Measurements from ENCODE around the gene EBF3.

Gene EBF3

DNA sequence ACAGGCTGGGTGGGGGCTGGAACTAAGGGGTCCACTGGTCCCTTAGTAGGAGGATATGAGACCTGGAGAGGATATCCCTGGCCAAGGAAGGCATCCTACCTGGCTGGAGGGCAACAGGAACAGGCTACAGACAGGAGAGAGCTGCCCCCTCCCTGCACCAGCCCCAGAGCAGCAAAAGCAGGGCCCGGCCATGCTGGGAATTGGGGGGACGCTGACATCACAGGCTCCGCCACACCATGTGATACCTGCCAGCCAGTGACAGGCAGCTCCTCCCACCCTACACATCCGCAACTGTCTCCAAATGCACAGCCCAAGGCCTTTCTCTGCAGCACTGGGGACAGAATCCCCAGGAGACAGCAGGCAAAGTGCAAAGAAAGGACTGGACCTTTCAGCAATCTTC, 100.0 kb downstream of the EBF3 start:
- no peak for DNase-seq (ENCODE audit: low spot score)
- TF ChIP-seq, protein P1, sequence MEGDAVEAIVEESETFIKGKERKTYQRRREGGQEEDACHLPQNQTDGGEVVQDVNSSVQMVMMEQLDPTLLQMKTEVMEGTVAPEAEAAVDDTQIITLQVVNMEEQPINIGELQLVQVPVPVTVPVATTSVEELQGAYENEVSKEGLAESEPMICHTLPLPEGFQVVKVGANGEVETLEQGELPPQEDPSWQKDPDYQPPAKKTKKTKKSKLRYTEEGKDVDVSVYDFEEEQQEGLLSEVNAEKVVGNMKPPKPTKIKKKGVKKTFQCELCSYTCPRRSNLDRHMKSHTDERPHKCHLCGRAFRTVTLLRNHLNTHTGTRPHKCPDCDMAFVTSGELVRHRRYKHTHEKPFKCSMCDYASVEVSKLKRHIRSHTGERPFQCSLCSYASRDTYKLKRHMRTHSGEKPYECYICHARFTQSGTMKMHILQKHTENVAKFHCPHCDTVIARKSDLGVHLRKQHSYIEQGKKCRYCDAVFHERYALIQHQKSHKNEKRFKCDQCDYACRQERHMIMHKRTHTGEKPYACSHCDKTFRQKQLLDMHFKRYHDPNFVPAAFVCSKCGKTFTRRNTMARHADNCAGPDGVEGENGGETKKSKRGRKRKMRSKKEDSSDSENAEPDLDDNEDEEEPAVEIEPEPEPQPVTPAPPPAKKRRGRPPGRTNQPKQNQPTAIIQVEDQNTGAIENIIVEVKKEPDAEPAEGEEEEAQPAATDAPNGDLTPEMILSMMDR (IDR thresholded peaks at IDR 0.05; ENCODE audit: extremely low read depth, insufficient read depth, missing control alignments), result no peak
- in situ Hi-C loops (cut with MboI; ENCODE audit: low pct_unique_long_range_greater_than_20kb, low sequenced_read_pairs, unreplicated experiment), result no loop called here

DNA sequence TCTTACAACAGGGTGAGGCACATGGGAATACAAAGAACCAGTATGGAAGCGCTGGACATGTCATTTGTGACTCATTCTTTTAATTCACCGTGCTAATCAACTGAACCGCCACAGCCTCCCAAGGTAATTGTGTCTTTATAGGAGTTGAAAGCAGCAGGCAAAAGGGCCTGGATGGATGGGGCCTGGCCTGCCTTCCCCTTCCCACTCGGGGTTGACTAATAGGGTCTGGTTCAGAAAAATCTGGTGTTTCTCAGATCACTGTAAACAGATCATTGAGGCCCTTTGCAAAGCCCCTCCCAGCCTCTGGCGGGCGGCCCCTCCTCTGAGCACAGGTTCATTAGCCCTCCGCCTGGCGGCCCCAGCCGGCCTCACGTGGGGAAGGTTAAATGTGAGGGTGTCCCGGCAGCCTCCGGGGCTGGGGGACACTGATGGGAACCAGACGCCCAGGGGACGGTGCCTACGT, 100.8 kb downstream of the EBF3 start:
- TF ChIP-seq, protein P1 (IDR thresholded peaks at IDR 0.05; ENCODE audit: extremely low read depth, insufficient read depth, missing control alignments), result no peak
- in situ Hi-C loops (cut with MboI; ENCODE audit: low pct_unique_long_range_greater_than_20kb, low sequenced_read_pairs, unreplicated experiment), result no loop called here
- no peak for DNase-seq (ENCODE audit: low spot score)

DNA sequence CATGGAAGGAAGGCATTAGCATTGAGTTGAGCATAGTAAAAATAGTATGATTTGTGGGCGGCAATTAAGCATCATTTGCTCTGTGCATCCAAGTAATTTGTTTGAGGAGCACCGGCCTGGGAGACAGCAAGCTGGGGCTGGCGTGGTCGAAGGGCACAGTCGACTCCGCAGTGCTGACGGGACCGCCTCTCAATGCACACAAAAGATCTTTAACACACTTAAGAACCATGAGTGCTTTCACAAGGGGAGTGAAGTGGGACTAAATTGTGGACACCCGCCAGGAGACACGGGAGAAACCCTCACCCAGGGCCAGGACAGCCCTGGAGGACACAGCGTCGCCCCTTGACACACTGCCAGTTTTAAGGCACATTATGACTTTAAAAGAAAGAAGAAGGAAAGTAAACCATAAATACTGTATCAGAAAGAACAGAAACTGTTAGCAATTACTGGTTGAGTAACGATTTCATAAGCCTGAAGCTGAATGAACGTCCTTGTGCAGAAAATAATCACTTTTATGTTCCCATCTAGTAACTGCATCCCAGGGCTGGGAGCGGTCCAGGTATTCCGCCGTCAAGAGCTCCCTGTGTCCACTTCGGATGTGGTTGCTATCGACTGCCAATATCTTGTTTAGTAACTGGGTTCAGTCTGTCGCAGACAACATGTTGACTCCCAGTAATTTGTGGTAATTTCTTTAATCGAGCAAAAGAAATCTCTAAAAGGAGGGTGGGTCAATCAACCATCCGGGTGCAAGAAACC, 102.1 kb downstream of the EBF3 start:
- TF ChIP-seq, protein P1 (IDR thresholded peaks at IDR 0.05; ENCODE audit: extremely low read depth, insufficient read depth, missing control alignments), result no peak
- no peak for DNase-seq (ENCODE audit: low spot score)
- in situ Hi-C loops (cut with MboI; ENCODE audit: low pct_unique_long_range_greater_than_20kb, low sequenced_read_pairs, unreplicated experiment), result no loop called here

DNA sequence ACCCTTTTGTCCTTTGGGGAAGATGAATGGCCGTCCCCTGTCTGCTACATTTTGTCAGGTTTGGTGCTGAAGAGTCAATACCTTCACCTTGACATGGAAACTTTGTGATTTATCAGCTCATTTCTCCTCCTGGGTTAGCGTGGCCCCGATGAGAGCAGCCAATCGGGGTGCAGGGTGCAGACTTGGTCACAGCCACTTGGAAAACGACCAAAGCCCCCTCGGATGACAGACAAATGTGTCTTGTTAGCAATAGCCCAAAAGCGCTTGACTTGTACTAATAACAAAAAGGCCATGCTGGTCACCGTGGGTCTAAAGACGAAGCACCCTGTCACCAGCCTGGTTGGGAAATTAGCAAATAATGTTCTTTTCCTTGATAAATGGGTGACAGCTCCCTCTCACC, 103.7 kb downstream of the EBF3 start:
- DNase-seq (ENCODE audit: low spot score), result no peak
- TF ChIP-seq, protein P1 (IDR thresholded peaks at IDR 0.05; ENCODE audit: extremely low read depth, insufficient read depth, missing control alignments), result no peak
- in situ Hi-C loops (cut with MboI; ENCODE audit: low pct_unique_long_range_greater_than_20kb, low sequenced_read_pairs, unreplicated experiment), result no loop called here

DNA sequence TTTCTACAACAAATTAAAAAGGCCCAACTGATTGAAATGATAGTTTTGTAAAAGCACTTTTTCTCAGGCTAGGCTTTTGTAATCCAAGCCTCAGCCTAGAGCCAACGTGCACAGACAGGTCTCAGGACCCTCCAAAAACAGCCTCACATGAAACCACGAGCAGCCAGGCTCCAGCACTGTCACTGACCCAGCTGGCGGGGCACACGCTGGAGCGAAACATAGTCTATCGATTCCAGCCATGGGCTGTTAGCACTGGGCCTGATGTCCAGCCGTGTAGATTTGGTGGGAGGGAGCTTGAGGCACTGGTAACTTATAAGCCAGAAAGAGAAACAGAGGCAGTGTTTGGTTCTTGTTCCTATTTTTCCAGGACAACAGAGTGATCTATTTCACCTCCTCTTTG, 104.5 kb downstream of the EBF3 start:
- in situ Hi-C loops (cut with MboI; ENCODE audit: low pct_unique_long_range_greater_than_20kb, low sequenced_read_pairs, unreplicated experiment), result no loop called here
- TF ChIP-seq, protein P1 (IDR thresholded peaks at IDR 0.05; ENCODE audit: extremely low read depth, insufficient read depth, missing control alignments), result no peak
- no peak for DNase-seq (ENCODE audit: low spot score)

DNA sequence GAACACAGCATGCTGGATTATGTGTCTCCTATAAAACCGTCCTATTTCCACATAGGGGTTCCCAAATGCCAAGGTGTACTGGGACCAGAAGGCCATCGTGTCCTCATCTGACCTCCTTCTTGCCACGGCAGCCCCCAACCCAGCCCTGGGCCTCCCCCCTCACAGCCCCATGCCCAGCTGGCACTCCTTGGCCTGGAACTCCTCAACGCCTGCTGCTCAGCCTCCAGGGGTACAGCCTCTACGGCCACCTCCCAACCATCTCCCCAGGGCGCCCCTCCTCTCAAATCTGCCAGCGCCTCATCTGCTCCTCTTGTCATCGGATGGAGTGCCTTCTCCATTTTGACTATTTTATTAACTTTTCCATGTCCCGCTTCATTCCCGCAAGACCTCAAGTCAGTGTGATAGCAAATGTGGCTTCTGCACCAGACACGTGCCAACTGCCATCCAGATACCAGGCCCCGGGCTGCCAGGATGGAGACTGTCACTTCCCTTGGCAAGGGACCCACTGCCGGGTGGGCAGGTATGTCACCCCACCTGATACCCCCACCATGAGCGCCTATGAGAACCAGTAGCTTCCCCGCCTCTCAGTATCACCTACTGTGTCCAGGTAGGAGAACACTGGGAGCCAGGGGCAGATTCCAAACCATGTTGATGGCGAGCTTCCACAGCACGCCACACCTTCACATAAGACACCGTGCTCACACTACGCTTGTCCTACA, 106.7 kb downstream of the EBF3 start:
- TF ChIP-seq, protein P1 (IDR thresholded peaks at IDR 0.05; ENCODE audit: extremely low read depth, insufficient read depth, missing control alignments), result no peak
- in situ Hi-C loops (cut with MboI; ENCODE audit: low pct_unique_long_range_greater_than_20kb, low sequenced_read_pairs, unreplicated experiment), result no loop called here
- DNase-seq (ENCODE audit: low spot score), result no peak
